HG03469 (cell line): ENCODE data around the gene CDH4.

Experiments used
- ATAC-seq: cut with Tn5 transposase; IDR thresholded peaks from one replicate; pipeline ENCODE4 v1.9.1; 2021; ENCODE audit warnings: mild to moderate bottlenecking, moderate library complexity, moderate number of reproducible peaks; ENCODE audit not compliant: unreplicated experiment

The CDH4 gene

DNA sequence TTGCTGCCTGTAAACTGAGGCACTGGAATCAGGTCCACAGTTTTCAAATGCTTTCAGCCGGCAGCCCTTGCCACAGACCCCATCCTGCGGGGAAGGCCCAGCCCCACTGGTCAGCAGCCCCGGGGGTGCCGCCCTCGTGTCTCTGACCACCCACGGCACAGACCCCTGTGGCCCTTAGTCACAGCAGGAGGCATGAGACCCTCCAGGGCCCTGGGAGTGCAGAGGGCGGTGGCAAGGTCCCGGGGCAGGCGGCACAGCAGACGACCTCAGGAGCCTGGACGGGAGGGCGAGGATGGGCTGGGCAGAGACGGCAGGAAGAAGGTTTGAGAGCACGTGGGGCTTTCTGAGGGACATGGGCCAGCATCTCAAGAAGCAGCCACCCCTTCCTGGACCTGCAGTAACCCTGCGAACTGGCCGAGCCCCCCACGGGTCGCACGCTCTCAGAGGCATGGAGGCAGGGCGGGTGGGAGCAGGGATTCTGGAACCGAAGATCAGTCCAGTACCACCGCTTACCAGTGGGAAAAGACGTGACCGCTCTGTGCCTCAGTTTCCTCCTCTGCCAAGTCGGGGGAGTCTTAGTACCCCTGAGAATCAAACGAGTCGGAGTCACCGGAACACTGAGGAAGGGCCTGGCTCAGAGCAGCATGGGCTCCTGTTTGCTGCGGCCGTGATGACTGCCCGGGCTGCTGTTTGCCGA is 672.9 kb downstream of the CDH4 start:
- ATAC-seq: no peak

DNA sequence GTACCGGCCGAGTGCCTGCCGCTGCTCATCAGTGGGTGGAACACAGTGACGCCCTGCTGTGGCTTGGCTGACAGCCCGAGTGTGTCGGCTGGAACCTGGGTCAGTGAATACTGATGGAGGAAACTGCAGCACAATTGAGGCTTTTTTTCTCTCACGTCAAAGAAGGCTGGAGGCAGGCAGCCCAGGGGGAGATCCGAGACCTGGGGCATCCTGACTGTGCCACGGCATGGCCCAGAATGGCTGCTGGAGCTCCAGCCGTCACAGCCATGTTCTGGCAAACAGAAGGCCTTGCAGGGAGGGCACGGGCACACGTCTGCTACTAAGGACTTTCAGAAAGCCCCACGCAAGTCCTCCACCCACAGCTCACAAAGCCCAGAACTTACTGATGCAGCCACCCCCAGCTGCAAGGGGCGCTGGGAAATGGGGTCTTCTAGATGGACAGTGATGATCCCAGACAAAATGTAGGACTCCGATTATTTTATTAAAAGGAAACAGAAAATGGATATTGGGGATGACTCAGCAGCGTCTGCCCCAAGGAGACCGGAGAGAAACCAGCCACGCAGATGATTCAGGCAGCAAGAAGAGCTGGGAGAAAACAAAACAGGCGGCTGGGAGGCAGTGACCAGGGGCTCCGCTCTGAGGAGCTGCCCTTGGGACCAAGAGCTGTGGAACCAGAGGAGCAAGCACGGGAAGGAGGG is 673.6 kb downstream of the CDH4 start:
- no peak for ATAC-seq

DNA sequence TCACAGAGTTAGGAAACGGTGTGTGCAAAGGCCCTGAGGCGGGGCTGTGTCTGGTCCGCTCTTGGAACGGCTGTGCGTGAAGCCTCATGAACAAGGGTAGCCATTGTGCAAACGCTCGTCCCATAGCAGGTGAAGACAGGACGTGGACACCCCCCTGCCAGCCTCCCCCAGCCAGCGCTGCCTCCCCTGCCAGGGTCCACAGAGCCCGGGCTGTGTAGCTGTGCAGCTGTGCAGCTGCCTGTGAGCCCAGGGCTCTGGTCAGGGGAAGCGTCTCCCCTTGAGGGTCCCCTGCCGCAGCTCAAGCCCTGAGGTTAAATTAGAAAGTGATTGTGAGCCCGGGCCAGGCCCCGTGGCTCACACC is 674.2 kb downstream of the CDH4 start:
- ATAC-seq: no peak

DNA sequence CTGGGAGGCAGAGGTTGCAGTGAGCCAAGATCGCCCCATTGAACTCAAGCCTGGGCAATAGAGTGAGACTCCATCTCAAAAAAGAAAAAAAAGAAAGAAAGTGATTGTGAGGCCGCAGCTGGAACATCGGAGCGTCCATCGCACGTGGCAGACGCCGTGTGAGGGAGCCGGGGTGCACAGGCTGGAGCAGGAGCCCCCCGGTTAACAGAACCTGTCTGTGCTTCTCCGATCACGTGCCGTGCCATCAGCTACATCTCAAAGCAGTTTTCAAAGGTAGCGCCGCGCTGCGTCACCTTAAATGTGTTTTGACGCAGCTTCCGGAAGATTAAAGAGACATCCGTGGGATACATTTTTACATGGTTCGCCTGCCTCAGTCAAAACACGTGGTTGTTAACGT is 674.7 kb downstream of the CDH4 start:
- ATAC-seq: no peak

DNA sequence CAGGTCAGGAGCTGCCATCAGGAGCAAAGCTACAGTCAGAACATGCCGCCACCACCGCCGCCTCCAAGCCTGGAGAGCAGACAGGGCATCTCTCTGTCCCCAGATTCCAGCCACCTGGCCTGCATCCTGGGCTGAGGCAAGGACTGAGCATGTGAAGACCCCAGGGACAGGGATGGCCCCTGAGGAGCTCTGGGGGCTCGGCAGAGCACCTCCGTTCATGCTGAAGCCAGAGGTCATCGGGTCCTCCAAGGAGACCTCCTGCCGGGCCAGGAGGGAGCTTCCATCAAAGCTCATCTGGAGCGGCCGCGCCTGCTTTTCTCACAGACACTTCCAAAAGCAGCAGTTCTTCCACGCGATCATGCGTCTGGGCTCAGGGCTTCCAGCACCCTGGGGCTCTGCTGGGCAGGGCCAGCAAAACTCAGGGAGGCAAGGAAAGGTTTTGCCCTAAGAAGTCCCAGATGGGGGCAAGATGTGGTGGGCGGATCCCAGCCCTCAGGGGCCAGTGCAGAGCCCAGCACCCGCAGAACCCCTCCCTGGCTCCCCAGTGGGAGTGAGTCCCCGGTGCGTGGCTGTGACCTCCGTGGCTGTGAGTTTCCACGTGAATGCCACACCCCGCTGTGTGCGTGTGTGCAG is 675.2 kb downstream of the CDH4 start:
- ATAC-seq: no peak

DNA sequence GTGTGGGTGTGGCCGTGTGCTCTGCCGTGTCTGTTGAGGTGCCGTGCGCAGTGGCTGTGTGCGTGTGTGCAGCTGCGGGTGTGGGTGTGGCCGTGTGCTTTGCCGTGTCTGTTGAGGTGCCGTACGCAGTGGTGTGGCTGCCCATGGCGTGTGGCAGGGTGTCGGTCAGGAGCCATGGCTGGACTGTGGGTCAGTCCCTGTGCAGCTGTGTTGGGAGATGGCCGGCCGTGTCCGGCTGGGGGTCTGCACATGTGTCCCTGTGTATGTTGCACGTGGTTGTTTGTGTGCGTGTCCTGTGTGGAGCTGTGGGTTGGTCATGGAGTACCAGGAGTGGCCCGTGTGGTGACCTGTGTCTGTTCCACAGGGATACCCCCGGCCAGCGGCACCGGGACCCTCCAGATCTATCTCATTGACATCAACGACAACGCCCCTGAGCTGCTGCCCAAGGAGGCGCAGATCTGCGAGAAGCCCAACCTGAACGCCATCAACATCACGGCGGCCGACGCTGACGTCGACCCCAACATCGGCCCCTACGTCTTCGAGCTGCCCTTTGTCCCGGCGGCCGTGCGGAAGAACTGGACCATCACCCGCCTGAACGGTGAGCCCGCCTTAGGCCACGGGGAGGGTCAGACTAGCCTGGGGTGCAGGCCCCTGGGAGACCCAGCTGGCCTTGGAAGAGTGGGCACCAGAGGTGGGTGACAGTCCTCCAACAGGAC is 675.9 kb downstream of the CDH4 start:
- no peak for ATAC-seq

DNA sequence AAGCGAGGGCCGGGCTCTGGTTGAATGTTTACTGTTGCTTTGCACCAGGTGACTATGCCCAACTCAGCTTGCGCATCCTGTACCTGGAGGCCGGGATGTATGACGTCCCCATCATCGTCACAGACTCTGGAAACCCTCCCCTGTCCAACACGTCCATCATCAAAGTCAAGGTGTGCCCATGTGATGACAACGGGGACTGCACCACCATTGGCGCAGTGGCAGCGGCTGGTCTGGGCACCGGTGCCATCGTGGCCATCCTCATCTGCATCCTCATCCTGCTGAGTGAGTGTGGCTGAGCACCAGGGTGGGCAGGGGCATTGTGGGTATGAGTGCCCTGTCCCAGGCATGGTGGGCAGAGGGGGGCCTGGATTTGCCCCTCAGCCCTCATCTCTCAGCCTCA is 677.5 kb downstream of the CDH4 start:
- no peak for ATAC-seq

DNA sequence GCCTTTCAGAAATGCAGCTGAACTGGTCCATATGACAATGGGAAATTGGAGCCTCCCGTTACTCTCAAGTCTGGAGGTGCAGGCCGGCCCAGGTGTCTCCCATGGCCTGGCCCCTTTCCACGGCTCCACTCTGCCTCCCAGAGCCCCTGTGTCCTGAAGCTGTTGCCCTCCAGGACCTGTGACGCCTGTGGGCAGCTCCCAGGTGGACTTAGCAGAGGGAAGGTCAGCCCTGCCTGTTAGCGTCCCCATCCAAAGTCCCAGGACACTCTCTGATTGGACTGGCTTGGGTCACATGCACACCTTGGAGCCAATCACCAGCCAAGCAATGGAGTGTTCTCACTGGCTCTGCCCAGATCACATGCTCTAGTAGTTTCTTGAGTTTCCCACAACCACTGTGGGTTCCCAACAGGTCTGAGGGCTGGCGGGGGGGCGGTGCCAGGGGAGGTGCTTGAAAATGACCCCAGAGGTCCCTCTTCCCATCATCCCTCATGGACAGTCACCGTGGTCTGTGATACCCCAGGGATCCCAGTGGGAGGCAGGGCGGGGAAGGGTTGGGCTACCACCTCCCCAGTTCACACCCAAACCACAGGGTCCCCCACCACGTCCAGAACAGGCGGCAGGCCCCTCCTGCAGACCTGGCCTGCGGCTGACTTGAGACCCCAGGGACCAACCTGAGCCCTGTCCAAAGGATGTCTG is 678.1 kb downstream of the CDH4 start:
- no peak for ATAC-seq

DNA sequence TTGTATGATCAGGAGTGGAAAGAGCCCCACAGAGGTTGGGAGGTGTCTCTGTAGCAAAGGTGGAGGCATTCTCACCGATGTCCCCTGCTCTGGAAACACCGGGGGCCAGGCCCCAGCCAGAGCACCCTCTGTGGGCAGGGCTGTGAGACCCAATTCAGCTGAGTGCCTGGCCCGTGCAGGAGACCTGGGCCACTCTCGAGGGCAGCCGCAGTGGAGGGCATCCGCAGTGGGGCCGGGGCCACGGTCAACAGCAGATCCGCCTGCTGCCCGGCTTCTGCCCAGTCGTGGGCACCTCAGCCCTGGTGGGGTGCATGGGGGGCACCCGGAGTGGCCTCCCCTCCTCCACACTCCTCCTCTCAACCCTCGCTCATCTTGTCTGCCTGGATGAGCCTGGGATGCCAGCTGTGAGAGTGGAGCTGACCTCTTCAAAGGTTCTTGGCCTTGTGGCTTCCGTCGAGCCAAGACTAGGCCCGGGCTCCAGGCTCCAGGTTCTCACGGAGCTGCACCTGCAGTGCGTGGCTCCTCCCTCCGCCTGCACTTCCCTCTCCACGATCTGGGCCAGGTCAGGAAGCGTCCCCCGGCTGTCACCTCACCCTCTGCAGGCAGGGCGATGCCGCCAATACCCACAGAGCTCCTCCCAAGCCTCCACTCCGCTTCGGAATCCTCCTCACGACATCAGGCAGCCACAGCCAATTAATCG is 678.9 kb downstream of the CDH4 start:
- ATAC-seq: no peak

DNA sequence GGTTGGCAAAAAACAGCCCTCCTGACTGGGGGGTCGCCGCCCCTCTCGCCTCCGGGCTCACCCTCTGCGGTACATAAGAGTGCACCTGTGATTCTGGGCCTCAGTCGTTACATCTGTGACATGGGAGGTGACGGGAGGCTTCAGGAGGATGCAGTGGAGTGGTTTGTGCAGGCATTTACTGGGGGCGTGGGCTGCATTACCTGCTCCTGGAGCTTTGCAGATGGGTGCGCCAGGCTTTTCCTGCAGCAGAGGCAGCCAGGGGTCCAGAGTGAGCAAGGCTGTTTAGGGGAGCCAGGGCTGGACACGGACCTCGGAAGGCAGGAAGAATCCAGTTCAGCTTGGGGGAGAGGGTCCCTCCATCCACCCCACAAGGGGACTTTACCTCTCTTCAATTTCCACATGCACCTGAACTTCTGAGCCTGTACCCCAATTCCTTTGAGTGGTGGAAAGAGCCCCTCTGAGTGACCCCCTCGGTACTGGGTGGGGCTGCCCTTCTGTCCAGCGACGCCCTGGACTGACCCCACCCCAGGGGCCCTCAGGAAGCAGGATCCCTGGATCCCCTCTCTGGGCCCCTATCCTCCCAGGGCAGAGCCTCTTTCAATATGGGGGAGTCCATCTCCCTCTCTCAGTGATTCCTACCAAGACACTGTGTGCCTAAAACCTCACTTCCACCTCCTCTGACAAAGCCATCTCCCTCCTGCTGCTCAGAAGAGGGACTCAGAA is 679.6 kb downstream of the CDH4 start:
- no peak for ATAC-seq

DNA sequence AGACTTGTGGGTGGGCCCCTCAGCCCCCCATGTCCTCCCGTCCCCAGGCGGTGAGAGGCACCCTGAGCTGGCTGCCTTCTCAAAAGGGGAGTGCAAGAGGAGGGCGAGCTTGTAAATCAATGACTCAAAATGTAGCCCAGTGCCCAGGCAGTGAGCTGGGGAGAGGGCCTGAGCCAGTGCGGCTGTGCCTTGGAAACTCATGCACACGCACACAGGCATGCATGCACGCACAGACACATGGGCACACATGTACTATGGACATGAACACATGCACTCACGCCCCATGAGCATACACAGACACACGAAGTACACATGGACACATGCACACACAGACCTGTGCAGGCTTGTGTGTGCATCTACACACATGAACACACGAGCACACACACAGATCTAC is 680.1 kb downstream of the CDH4 start:
- no peak for ATAC-seq

DNA sequence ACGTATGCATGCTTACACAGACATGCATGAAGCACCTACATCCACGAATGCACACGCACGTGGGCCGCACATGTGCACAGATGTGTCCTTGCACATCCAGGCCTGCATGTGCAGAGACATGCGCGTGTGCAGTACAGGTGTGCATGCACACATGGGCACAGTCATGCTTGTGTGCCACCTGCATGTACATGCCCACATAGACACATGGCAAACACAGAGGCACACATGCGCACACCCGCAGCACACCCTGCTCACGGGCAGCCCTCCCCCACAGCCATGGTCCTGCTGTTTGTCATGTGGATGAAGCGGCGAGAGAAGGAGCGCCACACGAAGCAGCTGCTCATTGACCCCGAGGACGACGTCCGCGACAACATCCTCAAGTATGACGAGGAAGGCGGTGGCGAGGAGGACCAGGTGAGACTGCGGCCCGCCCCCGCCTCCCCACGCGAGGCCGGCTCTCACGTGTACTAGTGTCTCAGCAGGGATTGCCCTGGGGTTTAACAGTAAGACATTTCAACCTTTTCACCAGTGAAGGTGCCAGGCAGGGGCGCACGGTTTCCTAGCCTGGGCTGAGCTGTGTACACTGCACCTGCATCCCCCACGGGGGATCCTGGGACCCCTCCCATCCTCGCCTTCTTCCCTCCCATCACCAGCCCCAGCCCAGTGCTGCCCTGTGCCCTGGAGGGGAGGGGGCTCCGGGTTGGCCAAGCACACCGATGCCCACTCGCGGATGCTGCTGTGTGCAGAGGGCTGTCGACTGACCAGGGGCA is 680.8 kb downstream of the CDH4 start:
- no peak for ATAC-seq

DNA sequence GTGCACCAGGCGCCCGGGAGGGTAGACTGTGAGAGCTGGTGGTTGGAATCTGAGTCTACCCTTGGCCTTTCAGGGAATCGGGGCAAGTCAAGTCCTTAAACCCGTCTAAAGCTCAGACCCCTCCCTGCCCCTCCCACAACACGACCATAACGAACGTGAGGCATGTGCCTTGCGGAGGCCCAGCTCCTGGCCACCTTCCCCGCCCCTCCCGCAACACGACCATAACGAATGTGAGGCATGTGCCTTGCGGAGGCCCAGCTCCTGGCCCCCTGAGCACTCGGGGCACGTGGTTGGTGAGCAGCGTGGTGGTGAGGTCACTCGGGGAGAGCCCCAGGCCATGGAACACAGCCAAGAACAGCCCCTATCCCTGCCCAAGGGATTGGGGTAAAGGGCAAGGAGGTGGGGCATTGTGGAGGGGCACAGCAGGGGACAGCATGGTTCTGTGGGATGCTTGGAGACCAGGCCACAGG is 681.5 kb downstream of the CDH4 start:
- no peak for ATAC-seq

DNA sequence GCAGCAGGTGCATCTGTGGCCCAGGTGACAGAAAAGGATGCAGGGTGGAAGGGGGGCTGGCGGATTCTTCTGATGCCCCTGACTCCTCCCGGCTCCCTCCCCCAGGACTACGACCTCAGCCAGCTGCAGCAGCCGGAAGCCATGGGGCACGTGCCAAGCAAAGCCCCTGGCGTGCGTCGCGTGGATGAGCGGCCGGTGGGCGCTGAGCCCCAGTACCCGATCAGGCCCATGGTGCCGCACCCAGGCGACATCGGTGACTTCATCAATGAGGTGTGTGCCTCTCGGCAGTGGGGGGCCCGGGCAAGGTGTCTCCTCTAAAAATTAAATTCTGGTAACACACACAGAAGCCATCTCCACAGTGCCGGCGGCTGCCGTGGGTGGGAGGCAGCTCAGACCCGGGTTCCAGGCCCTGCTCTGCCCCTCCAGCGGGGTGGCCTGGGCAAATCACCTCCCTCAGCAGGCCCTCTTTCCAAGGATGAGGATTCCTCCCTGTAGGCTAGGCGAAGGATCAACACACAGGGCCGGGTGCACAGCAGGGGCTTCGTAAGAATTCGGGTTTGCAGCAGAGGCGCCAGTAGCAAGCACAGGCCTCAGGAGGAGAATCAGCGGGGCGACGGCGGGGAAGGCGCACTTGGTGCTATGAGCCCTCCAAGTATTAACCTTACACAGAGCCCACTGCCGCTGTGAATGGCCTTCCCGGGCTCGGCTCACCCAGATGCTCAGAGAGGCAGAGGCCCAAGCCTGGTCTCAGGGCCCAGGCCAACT is 682.1 kb downstream of the CDH4 start:
- no peak for ATAC-seq

DNA sequence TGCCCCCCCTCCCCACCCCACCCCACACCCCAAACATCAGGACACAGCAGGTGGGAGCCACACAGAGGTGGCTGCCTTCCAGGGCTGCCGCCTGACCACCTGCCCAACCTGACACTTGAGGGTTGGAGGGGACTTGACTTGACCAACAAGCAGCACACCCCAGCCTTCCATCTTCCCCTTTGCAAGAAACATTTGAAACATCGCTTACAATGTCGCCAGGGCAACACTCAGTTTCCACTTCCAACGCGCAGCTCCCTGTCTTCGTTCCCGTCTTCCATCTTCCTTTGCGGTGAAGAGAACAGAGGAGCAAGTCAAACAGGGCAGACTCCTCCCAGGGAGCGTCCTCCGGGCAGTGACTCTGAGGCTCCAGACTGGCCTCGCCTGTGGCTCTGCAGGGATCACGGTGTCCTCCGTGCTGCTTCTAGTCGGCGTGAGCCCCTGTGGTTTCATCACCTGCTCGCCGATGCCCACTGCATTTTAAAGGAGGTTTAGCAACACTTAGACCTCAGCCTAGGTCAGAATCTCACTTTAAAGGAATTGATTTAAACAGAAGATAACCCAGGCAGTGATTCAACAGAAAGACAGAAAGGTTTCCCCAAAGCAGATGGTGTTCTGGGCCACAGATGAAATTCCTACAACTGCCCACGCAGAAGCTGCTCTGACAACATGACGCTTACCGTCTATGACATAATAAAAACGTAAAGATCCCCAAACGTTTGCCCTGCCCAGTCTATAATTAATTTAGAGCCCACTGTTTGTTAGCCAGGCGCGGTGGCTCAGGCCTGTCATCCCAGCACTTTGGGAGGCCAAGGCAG is 682.9 kb downstream of the CDH4 start:
- ATAC-seq: no peak

DNA sequence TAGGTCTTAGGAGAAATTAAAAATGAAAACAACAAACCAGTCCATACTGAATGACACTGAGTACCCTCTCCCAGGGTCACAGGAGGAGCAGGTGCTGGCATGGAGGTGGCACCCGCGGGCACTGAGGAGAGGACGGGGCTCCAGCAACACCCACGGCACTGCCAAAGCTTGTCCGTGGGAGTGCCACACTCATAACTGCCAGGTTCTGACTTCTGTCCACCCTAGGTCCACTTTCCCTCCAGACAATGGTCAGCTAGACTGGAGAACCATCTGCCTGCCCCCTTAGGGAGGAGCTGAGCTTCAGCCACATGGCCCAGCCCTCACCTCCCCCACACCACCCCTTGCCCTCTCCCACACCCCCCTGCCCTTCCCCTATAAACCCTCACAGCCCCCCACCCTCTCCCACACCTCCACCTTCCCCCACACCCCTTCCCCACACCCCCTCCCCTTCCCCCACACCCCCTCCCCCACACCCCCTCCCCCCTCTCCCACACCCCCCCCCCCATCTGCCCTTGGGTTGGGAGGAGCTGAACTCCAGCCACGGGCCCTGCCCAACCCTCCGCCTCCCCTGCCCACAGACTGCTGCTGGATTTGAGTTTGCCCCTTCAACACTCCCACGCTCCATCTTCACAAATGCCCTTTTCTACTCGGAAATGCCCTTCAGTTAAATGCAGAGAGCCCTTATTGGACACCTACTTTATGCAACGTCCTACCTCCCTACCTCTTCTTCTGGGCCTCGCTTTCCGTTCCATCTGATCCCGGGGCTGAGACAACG is 684.1 kb downstream of the CDH4 start:
- no peak for ATAC-seq

DNA sequence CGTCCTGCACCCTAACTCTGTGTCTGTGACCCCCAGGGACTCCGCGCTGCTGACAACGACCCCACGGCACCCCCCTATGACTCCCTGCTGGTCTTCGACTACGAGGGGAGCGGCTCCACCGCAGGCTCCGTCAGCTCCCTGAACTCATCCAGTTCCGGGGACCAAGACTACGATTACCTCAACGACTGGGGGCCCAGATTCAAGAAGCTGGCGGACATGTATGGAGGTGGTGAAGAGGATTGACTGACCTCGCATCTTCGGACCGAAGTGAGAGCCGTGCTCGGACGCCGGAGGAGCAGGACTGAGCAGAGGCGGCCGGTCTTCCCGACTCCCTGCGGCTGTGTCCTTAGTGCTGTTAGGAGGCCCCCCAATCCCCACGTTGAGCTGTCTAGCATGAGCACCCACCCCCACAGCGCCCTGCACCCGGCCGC is 684.7 kb downstream of the CDH4 start:
- ATAC-seq: no peak
